WERI-Rb-1 (cell line): Measurements from ENCODE around the gene GRIN1.

Source experiments
- DNase-seq: peaks from one replicate; pipeline ENCODE4 v3.0.0-alpha.2; 2020
- H3K27ac ChIP-seq: fragments of 250-450 bp; sonication (Bioruptor Pico); 2 replicates; pipeline ENCODE4 v1.5.1; 2020; ENCODE audit warnings: mild to moderate bottlenecking, moderate library complexity
- H3K27me3 ChIP-seq: fragments of 250-450 bp; sonication (Bioruptor Pico); 2 replicates; pipeline ENCODE4 v1.5.1; 2021; ENCODE audit warnings: mild to moderate bottlenecking, low read depth, moderate library complexity; ENCODE audit not compliant: insufficient read depth, severe bottlenecking
- H3K36me3 ChIP-seq: fragments of 250-450 bp; sonication (Bioruptor Pico); 2 replicates; pipeline ENCODE4 v1.5.1; 2020; ENCODE audit warnings: mild to moderate bottlenecking, moderate library complexity
- H3K4me3 ChIP-seq: 2 replicates; pipeline ENCODE4 v1.5.1; 2011; ENCODE audit warnings: low read depth, mild to moderate bottlenecking, control low read depth, low read length
- H3K9me3 ChIP-seq: fragments of 250-450 bp; sonication (Bioruptor Pico); 2 replicates; pipeline ENCODE4 v1.5.1; 2021; ENCODE audit warnings: mild to moderate bottlenecking, moderate library complexity; ENCODE audit not compliant: severe bottlenecking
- CTCF ChIP-seq: IDR thresholded peaks from 2 replicates; pipeline ENCODE4 v1.5.1; 2011; ENCODE audit warnings: low read depth, mild to moderate bottlenecking, control low read depth, inconsistent platforms, low read length

The GRIN1 gene

GRCh38 chr9:137138058-137138721 lies 764 bp upstream of the GRIN1 start:
- no peaks in the 10 kb centered on the region for H3K9me3 ChIP-seq
- peak overlapping the region; percentile 52 for H3K4me3 ChIP-seq
- no peaks in the 10 kb centered on the region for H3K36me3 ChIP-seq
- DNase-seq, result peak; percentile 70
- TF ChIP-seq CTCF, result no peak
- H3K27me3 ChIP-seq, result peaks cover 12% of the 10 kb centered on the region
- H3K27ac ChIP-seq, result no peak overlapping the region

GRCh38 chr9:137139468-137140150 lies 655 bp downstream of the GRIN1 start:
- no peak for DNase-seq
- Histone ChIP-seq H3K27ac (no peak overlapping the region), H3K36me3 (no peaks in the 10 kb centered on the region), H3K9me3 (no peaks in the 10 kb centered on the region), H3K27me3 (peaks cover 12% of the 10 kb centered on the region), H3K4me3 (peak overlapping the region; percentile 27)
- no peak for TF ChIP-seq CTCF

- H3K27me3 ChIP-seq, result peaks cover 12% of the 10 kb centered on the region
- DNase-seq, result no peak
- H3K4me3 ChIP-seq, result no peak overlapping the region
- H3K9me3 ChIP-seq, result no peaks in the 10 kb centered on the region
- TF ChIP-seq CTCF, result no peak
- no peaks in the 10 kb centered on the region for H3K36me3 ChIP-seq
- H3K27ac ChIP-seq, result no peak overlapping the region
Observed at GRCh38 chr9:137140151-137141012, 1.4 kb downstream of the GRIN1 start.

GRCh38 chr9:137141050-137141810 lies 2.3 kb downstream of the GRIN1 start:
- peaks cover 12% of the 10 kb centered on the region for H3K27me3 ChIP-seq
- no peaks in the 10 kb centered on the region for H3K36me3 ChIP-seq
- no peak overlapping the region for H3K4me3 ChIP-seq
- no peaks in the 10 kb centered on the region for H3K9me3 ChIP-seq
- DNase-seq, result no peak
- TF ChIP-seq CTCF, result no peak
- H3K27ac ChIP-seq, result no peak overlapping the region

- no peaks in the 10 kb centered on the region for H3K36me3 ChIP-seq
- no peak overlapping the region for H3K27ac ChIP-seq
- H3K27me3 ChIP-seq, result peaks cover 12% of the 10 kb centered on the region
- no peak overlapping the region for H3K4me3 ChIP-seq
- no peaks in the 10 kb centered on the region for H3K9me3 ChIP-seq
- TF ChIP-seq CTCF, result no peak
- DNase-seq, result no peak
Observed at GRCh38 chr9:137141976-137142936, 3.3 kb downstream of the GRIN1 start.
